CD14-positive monocyte (primary cell): ENCODE results near the gene DNAH11. TPM values are rescaled to one million over a fixed set of nuclear protein-coding genes. Genes with fewer than 3 reads are reported as not detected.

Source experiments
- DNase-seq, 3 donors: peaks; one replicate each; pipeline ENCODE4 v3.0.0-alpha.2; 2011 to 2022
- H2AFZ ChIP-seq: 2 replicates; pipeline ENCODE4 v1.6.0; 2012; ENCODE audit warnings: mild to moderate bottlenecking, low read depth, low read length, inconsistent platforms; ENCODE audit not compliant: insufficient read depth, poor library complexity, severe bottlenecking
- H3K27ac ChIP-seq, 2 donors: 1 replicate in 1 of 2; 2 replicates in 1 of 2; pipeline ENCODE4 v1.5.1; 2012 to 2013; ENCODE audit warnings: low read length in 2 of 2, control low read depth in 1 of 2, inconsistent platforms in 1 of 2, low read depth in 1 of 2, mild to moderate bottlenecking in 1 of 2
- H3K27me3 ChIP-seq, 2 donors: one replicate each; pipeline versions ENCODE4 v1.6.0 to v1.6.1; 2011 to 2013; ENCODE audit warnings: low read length in 2 of 2; ENCODE audit not compliant: control insufficient read depth in 2 of 2, insufficient read depth in 2 of 2
- H3K36me3 ChIP-seq, 2 donors: replicated peaks in 1 of 2; 1 replicate in 1 of 2; 2 replicates in 1 of 2; pipeline versions ENCODE4 v1.5.1 to v1.6.1; 2012 to 2013; ENCODE audit warnings: low read length in 2 of 2, control low read depth in 1 of 2, inconsistent platforms in 1 of 2, mild to moderate bottlenecking in 1 of 2; ENCODE audit not compliant: insufficient read depth in 2 of 2, control insufficient read depth in 1 of 2
- H3K4me1 ChIP-seq, 2 donors: 1 replicate in 1 of 2; 2 replicates in 1 of 2; pipeline versions ENCODE4 v1.5.1 to v1.6.1; 2012 to 2013; ENCODE audit warnings: low read length in 2 of 2, control low read depth in 1 of 2, inconsistent platforms in 1 of 2, mild to moderate bottlenecking in 1 of 2, moderate library complexity in 1 of 2; ENCODE audit not compliant: insufficient read depth in 2 of 2, control insufficient read depth in 1 of 2
- H3K4me2 ChIP-seq: replicated peaks from 2 replicates; pipeline ENCODE3; 2012; ENCODE audit warnings: low read length, moderate library complexity, mild to moderate bottlenecking; ENCODE audit not compliant: poor library complexity, severe bottlenecking; ENCODE audit errors: extremely low read depth
- H3K4me3 ChIP-seq, 3 experiments: fragments of 200-600 bp in 1 of 3; sonication (generic) in 1 of 3; replicated peaks in 1 of 3; 1 replicate in 2 of 3; 2 replicates in 1 of 3; pipeline ENCODE4 v1.5.1; 2011 to 2013; ENCODE audit warnings: low read length in 3 of 3, mild to moderate bottlenecking in 3 of 3, control low read depth in 2 of 3, low read depth in 2 of 3, inconsistent platforms in 1 of 3, moderate library complexity in 1 of 3
- H3K79me2 ChIP-seq: 2 replicates; pipeline ENCODE4 v1.6.0; 2012; ENCODE audit warnings: mild to moderate bottlenecking, control low read depth, inconsistent platforms, low read length, moderate library complexity; ENCODE audit not compliant: insufficient read depth
- H3K9ac ChIP-seq: 2 replicates; pipeline ENCODE4 v1.6.0; 2017; ENCODE audit warnings: low read length, mild to moderate bottlenecking; ENCODE audit not compliant: insufficient read depth, poor library complexity, severe bottlenecking
- H3K9me3 ChIP-seq, 2 donors: replicated peaks in 1 of 2; 1 replicate in 1 of 2; 2 replicates in 1 of 2; pipeline versions ENCODE4 v1.5.1 to v1.6.1; 2012 to 2013; ENCODE audit warnings: low read length in 2 of 2, control low read depth in 1 of 2; ENCODE audit not compliant: control insufficient read depth in 1 of 2, insufficient read depth in 1 of 2
- H4K20me1 ChIP-seq: 2 replicates; pipeline ENCODE4 v1.6.0; 2012; ENCODE audit warnings: mild to moderate bottlenecking, low read length, control low read depth, moderate library complexity; ENCODE audit not compliant: insufficient read depth
- H3K27ac Mint-ChIP-seq, 7 donors: one replicate each; pipeline ENCODE4 v1.8.0; 2020; ENCODE audit warnings: mild to moderate bottlenecking in 7 of 7, mixed read lengths in 7 of 7, moderate library complexity in 6 of 7, inconsistent platforms in 2 of 7
- H3K27me3 Mint-ChIP-seq, 3 donors: one replicate each; pipeline ENCODE4 v1.8.0; 2021 to 2022; ENCODE audit warnings: low read depth in 3 of 3, mild to moderate bottlenecking in 3 of 3, mixed read lengths in 3 of 3, moderate library complexity in 3 of 3, inconsistent platforms in 1 of 3
- H3K36me3 Mint-ChIP-seq, 2 donors: one replicate each; pipeline ENCODE4 v1.8.0; 2020; ENCODE audit warnings: mixed read lengths in 2 of 2, inconsistent platforms in 1 of 2, mild to moderate bottlenecking in 1 of 2
- H3K4me1 Mint-ChIP-seq: one replicate; pipeline ENCODE4 v1.8.0; 2020; ENCODE audit warnings: mild to moderate bottlenecking, mixed read lengths
- H3K4me3 Mint-ChIP-seq, 2 donors: one replicate each; pipeline ENCODE4 v1.8.0; 2020; ENCODE audit warnings: mild to moderate bottlenecking in 2 of 2, mixed read lengths in 2 of 2, moderate library complexity in 1 of 2
- H3K9me3 Mint-ChIP-seq, 7 donors: one replicate each; pipeline ENCODE4 v1.8.0; 2020 to 2022; ENCODE audit warnings: mixed read lengths in 7 of 7, mild to moderate bottlenecking in 6 of 7, moderate library complexity in 6 of 7, inconsistent platforms in 2 of 7
- WGBS: methylation state at CpG from one replicate; pipeline ENCODE4 v1.1.5; 2013; ENCODE audit warnings: missing lambda C conversion rate; ENCODE audit not compliant: insufficient coverage; 5-methylcytosine and 5-hydroxymethylcytosine counted together
- intact Hi-C, 2 donors: fragments of 100-400 bp; cut with micrococcal nuclease; formaldehyde crosslinking; loops; one replicate each; pipeline versions ENCODE4 v1.15.0 to v1.15.1; 2023
- polyA plus RNA-seq, 3 donors: library from polyadenylated mRNA; depleted of rRNA in 1 of 3; unstranded in 2 of 3; stranded (reverse) in 1 of 3; fragments of 300-500 nt in 2 of 3; fragments of >200 nt in 1 of 3; fragmentation: Illumina TruSeq in 2 of 3; gene quantifications; 1 replicate in 2 of 3; 2 replicates in 1 of 3; pipeline ENCODE4 v1.2.3, GENCODE V29; 2012 to 2021
- TF ChIP-seq, protein P1 (sequence below): fragments of 200-600 bp; IDR thresholded peaks from one replicate; pipeline ENCODE4 v1.8.0; 2022; ENCODE audit warnings: antibody characterized with exemption, mild to moderate bottlenecking

The DNAH11 gene
- polyA plus RNA-seq, 3 donors = not detected

DNA sequence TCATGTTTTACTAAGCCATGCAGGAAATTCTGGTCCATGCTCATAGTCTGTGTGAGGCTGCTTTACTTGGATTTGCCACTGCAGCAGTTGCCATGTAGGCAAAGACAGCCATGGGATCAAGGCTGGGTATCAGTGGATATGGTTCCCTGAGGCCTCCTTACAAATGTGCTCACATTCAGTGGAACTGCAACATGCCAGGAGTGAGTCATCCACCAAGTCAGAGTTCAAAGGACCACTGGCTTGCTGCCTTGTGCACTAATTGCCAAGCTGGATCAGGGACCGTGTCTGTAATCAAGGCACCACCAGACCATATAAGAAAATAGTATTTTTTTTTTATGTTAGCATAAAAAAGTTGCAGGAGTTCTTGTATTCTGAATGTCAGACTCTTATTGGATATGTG, 301.9 kb downstream of the DNAH11 start:
- H3K9ac ChIP-seq = no peak overlapping the region
- intact Hi-C loops = no loop called here
- DNase-seq = no peak
- H3K4me2 ChIP-seq = no peak overlapping the region
- no peak overlapping the region for H3K27ac ChIP-seq
- WGBS = no CpG with 5 or more reads among the region's 1 CpG
- H4K20me1 ChIP-seq = no peaks in the 10 kb centered on the region
- no peaks in the 10 kb centered on the region for H3K36me3 ChIP-seq
- Mint-ChIP-seq H3K36me3 (no peaks in the 10 kb centered on the region), H3K9me3 (peaks cover 2 to 10% (median 4%) of the 10 kb centered on the region in 7 donors), H3K27me3 (no peaks in the 10 kb centered on the region), H3K4me1 (no peaks in the 10 kb centered on the region), H3K4me3 (no peak overlapping the region), H3K27ac (no peak overlapping the region)
- H3K27me3 ChIP-seq = no peaks in the 10 kb centered on the region
- TF ChIP-seq, protein P1, sequence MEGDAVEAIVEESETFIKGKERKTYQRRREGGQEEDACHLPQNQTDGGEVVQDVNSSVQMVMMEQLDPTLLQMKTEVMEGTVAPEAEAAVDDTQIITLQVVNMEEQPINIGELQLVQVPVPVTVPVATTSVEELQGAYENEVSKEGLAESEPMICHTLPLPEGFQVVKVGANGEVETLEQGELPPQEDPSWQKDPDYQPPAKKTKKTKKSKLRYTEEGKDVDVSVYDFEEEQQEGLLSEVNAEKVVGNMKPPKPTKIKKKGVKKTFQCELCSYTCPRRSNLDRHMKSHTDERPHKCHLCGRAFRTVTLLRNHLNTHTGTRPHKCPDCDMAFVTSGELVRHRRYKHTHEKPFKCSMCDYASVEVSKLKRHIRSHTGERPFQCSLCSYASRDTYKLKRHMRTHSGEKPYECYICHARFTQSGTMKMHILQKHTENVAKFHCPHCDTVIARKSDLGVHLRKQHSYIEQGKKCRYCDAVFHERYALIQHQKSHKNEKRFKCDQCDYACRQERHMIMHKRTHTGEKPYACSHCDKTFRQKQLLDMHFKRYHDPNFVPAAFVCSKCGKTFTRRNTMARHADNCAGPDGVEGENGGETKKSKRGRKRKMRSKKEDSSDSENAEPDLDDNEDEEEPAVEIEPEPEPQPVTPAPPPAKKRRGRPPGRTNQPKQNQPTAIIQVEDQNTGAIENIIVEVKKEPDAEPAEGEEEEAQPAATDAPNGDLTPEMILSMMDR = no peak
- H2AFZ ChIP-seq = no peak overlapping the region
- H3K4me1 ChIP-seq = no peaks in the 10 kb centered on the region
- H3K79me2 ChIP-seq = no peaks in the 10 kb centered on the region
- H3K4me3 ChIP-seq = no peak overlapping the region
- no peaks in the 10 kb centered on the region for H3K9me3 ChIP-seq

DNA sequence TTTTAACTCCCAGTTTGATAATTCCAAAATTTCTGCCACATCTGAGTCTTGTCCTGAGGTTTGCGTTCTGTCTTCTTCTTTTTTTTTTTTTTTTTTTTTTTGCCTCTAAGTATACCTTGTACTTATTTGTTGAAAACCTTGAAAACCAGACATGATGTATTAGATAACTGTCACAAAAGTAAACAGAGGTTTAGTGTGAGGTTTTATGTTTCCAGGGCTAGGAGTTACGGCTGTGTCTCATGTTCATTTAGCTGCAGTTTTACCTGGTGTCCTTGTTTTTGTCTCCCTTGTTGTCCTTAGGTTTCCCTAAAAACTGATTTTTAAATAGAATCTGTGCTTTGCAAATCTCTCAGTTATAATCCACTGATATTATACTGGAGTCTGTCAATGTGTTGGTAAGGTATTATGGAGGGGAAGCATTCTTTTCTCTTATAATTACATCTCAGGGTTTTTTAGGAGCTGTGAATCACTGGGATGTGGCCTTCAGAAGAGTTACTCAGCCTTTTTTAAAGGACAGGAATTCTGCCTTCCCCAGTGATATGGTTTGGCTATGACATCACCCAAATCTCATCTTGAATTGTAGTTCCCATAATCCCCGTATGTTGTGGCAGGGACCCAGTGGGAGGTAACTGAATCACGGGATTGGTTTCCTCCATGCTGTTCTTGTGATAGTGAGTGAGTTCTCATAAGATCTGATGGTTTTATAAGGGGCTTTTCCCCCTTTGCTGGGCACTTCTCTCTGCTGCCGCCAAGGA, 307.9 kb downstream of the DNAH11 start:
- no peak overlapping the region for H3K27ac ChIP-seq
- H3K4me3 ChIP-seq = no peak overlapping the region
- 100% methylated on average over 1 of the region's 5 CpGs for WGBS

More for the DNA sequence above, 307.9 kb downstream of the DNAH11 start:
- Mint-ChIP-seq H3K4me3 (no peak overlapping the region), H3K9me3 (peaks cover 3 to 17% (median 6%) of the 10 kb centered on the region in 7 donors), H3K4me1 (no peaks in the 10 kb centered on the region), H3K36me3 (no peaks in the 10 kb centered on the region), H3K27me3 (peaks cover 0 to 2% (median 2%) of the 10 kb centered on the region in 3 donors), H3K27ac (no peak overlapping the region)
- intact Hi-C loops = no loop called here
- Histone ChIP-seq H3K4me2 (no peak overlapping the region), H3K36me3 (no peaks in the 10 kb centered on the region), H3K9me3 (no peaks in the 10 kb centered on the region), H4K20me1 (no peaks in the 10 kb centered on the region), H3K9ac (no peak overlapping the region), H3K4me1 (no peaks in the 10 kb centered on the region), H3K79me2 (no peaks in the 10 kb centered on the region), H2AFZ (no peak overlapping the region), H3K27me3 (no peaks in the 10 kb centered on the region)
- TF ChIP-seq, protein P1 = no peak
- no peak for DNase-seq
